ENCODE data around the gene FGFR4.

Gene FGFR4

DNA sequence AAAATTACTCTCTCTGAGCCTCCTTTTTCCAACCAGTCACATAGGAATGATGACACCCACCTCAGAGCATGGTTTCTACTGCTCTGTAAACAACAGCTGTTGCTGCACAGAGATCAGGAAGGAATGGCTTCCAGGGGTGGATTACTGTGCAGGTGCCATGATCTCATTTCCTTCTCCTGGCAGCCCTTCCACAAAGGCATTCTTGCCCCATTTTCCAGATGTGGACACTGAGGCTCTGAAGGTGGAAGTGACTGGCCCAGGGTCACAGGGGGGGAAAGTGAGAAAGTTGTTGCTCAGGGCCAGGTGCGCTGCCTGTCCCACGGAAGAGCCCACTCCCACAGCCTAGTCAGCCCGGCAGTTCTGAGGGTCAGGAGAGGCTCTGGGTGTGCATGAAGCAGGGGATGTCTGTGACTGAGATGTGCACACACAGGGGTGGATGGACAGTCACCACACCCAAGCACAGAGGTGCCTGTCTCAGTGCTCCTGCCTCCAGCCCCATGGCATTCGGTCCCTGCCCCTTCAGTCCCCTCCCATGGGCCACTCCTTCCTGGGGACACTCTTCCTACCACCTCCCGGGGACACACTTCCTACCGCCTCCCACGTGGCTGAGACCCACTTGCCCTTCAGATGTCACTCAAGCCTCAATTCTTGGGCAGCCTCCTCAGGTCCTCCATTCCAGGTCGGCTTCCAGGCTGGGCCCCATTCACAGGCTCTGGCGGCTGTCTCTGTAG, 17.0 kb downstream of the FGFR4 start:
- no peak for DNase-seq

DNA sequence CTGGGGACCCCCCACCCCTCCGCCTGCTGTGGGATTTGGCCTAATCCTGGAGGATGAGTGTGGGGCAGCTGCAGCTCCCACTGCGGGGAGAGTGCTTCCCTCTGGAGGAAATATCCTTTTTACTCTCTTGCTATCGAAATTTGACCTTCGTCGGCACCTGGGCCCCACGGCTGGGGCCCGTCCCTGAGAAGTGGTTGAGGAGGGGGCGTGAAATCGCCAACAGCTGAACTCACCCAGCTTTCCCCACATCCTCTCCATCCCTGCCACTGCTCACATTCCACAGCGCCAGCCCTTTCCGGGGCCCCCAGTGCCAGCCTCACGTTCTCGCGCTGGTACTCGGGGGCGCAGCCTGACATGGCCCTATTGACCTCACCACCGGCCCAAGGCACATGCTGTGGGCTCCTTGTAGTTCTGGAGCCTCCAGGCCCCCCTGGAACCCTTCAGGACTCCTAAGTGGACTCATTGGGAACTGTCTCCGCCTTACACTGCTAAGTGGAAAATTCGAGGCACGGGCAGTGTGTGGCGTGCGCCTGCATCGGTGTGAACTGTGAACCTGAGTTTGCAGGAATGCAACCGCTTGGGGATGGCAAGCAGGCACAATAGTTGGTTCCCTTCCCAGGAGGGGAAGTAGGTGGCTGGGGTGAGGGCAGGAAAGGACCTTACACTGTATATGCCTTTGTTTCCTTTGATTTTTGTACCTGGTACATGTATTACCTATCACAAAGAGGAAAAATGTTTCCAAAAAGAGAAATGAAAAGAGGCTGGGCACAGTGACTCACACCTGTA, 19.2 kb downstream of the FGFR4 start:
- no peak for DNase-seq

DNA sequence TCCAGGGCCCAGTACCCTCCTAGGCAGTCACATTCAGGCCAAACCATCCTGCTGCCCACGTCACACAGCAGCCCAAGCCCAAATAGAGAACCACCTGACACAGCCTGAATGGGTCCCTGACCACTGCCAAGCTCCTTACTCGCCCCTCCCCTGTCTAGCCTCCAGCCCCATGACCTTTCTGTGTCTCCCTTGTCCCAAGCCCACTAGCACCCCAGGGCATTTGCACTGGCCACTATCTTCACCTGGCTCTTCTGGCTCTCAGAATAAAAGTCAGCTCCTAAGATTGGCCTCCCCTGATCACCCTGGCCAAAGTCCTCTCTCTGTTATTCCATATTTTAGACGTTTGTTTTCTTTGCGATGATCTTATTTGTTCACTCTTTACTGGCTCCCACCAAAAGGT, 20.4 kb downstream of the FGFR4 start:
- no peak for DNase-seq

DNA sequence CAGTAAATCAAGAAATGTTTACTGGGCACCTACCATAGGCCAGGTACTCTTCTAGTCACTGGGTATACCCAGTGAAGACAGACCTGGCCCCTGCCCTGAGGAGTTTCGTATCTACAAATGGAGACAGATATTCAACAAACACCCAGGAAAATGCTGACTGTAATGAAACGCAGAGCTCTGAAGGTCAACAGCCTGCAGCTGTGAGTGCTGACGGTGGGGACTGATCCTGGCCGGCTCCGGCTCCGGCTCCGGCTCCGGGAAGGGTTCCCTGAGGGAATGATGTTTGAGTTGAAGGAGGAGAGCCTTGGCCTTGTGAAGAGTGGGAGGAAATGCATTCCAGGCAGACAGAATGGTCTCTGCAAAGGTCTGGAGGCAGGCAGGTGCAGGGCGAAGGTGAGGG, 23.1 kb downstream of the FGFR4 start:
- no peak for DNase-seq

DNA sequence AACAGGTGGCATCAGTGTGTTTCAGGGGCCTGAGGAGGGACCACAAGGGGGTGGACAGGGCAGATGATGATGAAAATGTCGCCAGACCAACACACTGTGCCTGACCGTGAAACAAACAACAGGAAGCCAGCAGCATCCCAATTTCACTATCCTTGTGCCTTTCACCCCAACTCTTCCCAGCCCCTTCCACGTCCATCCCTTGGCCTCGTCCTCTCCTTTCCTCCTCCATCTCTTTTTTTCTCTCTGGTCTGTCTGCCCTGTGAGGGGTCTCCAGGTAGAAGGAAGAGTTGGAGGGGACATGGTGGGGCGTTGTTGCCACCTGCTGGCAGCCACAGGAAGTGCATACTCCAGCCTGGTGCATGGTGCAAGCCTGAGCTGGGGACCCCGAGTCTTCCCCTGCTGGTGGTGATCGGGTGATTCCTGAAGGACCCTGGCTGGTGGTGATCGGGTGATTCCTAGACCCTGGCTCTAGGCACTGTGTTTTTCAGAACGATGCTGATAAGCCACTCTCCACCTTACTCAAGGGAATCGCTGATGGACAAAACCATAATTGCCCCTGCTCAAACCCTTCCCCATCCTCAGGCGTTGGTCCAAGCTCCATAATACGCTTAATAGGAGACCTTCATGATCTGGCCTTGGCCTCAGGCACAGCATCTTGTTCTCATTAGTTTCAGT, 25.1 kb downstream of the FGFR4 start:
- DNase-seq, result no peak

DNA sequence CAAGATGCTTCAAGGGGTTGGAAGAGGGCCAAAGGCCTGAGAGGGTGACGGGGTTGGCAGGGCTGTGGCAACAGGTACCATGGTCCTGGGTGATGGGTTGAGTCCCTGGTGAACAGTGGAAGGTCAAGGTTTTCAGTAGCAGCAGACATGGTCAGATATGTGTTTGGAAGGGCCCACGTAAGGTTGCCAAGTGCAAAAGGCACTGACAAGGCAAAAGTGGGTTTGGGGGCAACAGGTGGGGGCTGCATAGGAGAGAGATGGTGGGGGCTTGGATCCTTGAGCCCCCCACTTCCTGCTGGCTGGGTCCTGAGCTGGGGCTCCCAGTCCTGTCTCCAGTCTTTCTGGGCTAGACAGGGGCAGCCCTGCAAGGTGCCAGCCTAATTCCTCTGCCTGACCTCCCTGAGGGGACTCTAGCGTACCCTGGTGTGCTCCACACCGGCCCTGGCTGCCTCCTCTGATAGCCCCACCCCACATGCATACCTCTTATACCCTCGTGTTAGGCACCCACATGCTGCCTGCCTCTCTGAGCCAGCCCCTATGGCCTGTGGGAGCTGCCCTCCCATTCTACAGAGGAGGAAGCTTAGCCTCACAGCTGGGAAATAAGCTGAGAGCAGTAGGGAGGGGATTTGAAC, 26.0 kb downstream of the FGFR4 start:
- no peak for DNase-seq

DNA sequence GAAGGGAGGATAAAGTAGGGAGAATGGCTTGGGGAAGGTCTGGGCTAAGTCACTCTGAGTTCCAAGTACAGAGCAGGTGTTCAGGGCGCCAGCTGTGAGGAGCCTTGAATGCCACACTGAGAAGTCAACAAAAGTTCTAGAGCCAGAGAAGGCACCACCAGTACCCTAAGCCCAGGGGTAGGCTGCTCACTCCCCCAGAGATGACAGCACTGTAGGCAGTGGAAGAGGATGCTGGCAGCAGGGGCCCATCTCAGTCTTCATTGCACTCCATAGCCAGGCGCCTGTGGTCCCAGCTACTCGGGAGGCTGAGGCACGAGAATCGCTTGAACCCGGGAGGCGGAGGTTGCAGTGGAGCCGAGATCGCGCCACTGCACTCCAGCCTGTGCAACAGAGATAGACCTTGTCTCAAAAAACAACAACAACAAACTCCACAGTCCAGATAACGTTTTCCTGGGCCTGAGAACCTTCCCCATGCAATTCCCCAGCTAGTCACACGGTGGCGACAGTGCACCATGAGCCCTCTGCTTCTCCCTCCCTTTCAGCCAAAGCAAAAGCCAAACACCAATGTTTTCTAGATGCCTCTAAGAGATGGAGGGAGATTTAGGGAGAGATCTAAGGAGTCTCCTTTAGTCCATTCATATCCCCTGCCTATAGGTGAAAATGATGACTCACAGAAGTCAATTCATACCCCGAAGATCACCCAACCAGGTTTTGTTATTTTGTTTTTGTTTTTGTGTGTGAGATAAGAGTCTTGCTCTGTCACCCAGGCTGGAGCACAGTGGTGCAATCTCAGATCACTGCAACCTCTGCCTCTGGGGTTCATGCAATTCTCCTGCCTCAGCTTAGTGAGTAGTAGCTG, 27.1 kb downstream of the FGFR4 start:
- DNase-seq, result no peak

DNA sequence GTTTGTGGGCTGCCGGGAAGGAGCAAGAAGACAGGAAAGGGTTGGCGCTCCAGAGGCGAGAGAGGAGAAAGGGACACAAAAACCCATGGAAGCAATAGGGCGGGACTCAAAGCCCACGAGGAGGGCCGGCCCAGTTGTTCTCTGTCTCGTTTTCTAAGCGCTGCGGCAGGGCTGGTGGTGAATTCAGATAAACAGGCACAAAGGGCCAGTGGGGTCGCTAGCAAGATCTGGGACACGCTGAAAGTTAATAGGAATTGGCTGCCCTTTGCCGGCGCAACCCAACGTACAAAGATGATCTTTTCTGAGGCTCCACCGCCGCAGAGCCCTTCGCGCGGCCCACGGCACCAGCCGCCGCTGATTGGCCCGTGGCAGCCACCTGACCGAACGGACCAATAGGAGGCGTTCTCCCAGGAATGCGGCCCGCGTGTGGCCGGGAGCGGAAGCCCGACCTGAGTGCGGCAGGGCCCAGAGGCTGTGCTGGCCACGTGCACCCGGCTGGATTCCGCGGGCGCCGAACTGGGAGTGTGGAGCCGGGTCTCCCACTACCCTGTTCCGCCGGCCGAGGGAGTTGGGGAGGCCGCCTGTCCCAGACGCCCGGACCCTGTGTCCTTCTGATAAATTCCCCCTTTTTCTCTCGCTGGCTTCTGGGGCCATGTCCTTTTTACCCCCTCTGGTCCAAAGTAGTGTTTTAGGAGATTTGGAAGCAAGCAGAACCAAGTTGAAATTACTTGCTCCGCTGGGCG, 30.1 kb downstream of the FGFR4 start:
- DNase-seq, result no peak

DNA sequence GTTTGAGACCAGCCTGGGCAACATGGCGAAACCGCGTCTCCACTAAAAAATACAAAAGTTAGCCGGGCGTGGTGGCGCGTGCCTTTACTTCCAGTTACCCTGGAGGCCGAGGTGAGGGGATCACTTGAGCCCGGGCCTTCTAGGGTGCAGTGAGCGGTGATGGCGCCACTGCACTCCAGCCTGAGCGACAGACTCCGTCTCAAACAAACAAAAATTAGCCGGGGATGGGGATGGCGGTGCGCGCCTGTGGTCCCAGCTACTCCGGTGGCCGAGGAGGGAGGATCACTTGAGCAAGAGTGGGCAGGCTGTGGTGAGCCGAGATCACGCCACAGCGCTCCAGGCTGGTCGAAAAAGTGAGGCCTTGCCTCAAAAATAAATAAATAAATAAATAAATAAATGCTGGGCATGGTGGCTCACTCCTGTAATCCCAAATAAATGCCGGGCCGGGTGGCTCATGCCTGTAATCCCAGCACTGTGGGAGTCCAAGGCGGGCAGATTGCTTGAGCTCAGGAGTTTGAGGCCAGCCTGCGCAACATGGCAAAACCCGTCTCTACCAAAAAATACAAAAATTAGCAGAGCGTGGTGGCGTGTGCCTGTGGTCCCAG, 30.8 kb downstream of the FGFR4 start:
- DNase-seq, result no peak

DNA sequence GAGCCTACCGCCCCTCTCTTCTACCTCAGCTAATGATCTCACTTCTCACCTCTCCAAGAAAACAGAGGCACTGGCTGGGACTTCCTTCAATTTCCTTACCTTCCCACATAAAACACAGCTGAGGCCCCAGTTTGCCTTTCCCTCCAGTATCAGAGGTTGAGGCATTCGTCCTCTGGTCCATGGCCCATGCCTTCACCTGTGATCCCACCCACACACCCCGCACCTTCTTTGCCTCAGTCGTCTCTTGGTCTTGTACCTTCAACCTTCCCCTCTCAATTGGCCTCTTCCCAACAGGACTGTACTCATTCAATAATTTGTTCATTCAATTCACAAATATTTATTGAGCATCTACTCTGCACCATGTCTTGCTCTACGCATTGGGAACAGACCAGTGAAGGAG, 35.9 kb downstream of the FGFR4 start:
- no peak for DNase-seq

DNA sequence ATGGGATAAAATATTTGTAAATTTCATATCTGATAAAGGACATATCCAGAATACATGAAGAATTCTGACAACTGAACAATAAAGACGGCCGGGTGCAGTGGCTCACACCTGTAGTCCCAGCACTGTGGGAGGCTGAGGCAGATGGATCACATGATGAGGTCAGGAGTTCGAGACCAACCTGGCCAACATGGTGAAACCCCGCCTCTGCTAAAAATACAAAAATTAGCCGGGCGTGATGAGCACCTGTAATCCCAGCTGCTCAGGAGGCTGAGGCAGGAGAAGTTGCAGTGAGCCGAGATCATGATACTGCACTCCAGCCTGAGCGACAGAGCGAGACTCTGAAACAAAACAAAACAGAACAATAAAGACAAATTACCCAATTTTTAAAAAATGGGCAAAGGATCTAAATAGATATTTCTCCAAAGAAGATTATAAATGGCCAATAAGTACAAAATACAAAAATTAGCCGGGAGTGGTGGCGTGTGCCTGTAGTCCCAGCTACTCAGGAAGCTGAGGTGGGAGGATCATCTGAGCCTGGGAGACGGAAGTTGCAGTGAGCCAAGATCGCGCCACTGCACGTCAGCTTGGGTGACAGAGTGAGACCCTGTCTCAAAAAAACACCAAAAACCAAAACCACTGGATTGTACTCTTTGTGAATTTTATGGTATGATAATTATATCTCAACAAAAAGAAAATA, 37.2 kb downstream of the FGFR4 start:
- no peak for DNase-seq

DNA sequence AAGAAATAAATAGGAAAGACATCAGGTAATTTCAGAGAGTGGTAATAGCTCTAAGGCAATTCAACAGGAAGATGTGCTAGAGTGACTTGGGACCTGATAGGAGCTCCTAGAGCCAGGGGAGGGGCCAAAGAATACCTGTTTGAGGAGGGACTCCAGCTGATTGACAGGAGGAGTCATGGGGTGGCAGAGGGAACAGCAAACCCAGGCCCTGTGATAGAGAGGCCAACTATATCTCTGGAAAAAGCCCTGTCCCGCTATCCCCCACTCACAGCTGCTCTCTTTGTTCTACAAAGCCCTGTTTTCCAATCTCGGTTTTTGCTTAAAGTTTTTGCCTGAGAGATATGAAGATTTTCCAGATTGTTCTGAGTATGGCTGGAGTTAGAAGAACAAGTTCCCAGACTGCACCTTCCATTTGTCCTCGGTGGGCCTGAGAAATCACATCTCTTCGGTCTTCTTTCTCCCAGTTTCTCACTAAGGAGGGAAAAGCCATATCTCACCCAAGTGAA, 37.8 kb downstream of the FGFR4 start:
- DNase-seq, result no peak

DNA sequence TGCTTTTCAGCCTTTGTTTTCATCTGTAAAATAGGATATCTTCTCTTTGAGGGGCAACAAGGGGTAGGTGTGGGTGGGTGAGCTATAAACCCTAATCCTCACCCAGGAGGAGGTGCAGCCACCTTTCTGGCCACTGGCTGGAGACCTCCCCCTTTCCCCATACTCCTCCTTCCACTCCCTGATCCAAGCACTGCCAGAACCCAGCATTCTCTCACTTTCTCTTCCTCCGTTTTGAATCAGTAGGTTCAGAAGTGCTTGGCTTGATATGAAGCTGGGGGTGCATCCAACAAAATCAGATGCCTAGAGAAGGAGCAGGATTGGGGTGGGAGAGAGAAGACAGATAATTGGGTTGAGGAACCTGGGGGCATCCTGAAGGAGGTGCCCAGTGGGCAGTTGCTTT, 40.1 kb downstream of the FGFR4 start:
- DNase-seq, result no peak

DNA sequence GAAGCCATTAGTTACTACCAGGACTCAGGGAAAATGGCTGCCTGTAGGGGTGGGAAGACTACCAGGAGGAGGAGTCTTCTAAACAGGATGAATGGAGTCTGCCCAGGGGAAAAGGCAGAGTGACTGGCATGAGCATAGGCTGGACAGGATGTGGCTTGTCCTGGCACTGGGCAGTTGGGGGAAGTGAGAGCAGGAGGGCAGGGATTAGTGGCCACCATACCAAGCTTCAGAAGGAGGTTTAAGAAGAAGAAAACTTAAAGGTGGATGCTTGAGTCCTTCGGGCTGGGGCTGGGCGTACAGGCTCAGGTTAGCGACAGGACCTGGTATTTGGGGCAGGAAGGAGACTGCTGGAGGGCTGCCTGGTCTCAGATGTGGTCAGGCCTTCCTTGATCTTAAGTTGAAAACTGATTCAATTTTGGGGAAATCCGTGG, 41.9 kb downstream of the FGFR4 start:
- no peak for DNase-seq

DNA sequence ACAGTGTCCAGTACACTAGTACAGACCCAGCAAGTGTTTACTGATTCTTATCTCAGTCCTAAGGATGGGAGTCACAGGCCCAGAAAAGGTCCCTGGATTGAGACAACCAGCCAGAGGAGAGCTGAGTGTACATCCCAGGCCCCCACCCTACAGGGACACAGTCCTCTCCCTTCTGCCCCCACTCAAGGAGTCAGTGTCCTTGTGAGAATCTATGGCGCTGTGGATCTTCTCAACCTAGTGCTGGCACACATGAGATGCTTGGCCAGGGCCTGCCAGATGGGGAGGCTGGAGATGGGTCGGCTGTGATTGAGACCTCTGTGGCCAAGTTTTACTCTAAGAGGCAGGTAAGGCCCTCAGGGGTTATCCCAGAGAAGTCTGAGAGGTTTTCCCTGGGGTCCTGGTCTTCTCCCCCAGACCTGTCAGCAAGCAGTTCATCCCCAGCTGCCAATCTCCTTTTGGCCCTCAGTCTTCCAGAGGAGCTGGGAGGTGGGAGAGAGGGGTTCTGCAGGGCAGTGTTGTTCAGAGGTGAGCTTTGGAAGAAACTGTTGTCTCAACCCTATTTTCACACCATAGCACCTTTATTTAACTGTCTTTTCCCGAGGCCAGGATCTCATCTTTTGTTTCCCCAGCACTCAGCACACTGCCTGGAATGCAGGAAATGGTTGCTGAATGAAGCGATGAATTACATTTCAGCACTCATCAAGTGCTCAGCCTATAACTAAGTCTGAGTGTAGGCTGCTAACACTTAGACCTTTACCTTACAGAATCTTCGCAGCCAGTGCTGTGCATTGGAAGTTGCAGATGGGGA, 43.7 kb downstream of the FGFR4 start:
- DNase-seq, result no peak

DNA sequence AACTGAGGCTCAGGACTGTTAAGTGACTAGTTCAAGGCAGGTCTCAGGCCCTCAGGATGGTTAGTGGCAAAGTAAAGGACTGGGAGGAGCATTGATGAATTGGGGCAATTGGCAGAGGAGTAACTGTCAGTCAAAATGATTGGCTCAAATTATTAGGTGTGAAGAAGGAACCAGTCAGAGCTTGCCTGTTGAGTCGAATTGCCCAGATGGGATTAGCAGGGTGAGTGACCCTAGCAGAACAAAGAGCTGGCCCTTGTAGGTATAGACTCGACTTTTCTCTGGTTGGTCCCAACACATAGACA, 44.3 kb downstream of the FGFR4 start:
- DNase-seq, result no peak

DNA sequence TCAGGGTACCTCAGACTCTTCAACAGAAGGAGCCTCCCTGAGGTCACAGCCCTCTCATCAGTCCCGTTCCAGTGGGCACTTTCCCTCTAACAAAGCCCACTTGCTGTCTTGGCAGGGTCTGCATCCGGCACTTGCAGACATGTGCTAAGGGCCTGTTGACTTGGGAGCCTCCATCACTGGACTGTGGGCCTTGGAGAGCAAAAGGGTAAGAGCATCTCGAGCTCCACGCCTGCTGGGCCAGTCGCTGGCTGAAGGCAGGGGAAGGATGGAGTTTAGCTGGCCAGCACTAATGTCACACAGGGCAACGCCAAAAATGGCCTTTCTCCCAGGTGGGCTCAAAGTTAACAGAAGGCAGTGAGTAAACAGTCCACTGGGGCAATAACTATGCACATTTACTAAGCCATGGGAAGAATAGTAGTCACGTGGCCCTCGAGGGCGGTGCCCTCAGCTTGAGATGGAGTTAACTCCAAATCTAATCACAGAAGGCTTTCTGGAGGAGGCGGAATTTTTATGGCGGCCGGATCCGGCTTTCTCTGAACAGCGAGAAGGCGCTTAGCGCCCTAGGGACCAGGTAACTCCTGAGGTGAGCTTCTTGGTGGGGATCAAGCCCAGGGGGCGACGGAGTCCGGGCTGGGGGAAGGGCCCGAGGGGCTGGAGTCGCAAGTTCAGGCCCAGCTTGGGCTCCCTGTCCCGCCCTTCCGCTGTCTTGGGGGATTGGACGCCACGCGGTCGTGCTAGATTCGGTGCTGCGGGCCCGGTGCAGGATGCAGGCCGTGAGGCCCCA, 44.8 kb downstream of the FGFR4 start:
- no peak for DNase-seq

DNA sequence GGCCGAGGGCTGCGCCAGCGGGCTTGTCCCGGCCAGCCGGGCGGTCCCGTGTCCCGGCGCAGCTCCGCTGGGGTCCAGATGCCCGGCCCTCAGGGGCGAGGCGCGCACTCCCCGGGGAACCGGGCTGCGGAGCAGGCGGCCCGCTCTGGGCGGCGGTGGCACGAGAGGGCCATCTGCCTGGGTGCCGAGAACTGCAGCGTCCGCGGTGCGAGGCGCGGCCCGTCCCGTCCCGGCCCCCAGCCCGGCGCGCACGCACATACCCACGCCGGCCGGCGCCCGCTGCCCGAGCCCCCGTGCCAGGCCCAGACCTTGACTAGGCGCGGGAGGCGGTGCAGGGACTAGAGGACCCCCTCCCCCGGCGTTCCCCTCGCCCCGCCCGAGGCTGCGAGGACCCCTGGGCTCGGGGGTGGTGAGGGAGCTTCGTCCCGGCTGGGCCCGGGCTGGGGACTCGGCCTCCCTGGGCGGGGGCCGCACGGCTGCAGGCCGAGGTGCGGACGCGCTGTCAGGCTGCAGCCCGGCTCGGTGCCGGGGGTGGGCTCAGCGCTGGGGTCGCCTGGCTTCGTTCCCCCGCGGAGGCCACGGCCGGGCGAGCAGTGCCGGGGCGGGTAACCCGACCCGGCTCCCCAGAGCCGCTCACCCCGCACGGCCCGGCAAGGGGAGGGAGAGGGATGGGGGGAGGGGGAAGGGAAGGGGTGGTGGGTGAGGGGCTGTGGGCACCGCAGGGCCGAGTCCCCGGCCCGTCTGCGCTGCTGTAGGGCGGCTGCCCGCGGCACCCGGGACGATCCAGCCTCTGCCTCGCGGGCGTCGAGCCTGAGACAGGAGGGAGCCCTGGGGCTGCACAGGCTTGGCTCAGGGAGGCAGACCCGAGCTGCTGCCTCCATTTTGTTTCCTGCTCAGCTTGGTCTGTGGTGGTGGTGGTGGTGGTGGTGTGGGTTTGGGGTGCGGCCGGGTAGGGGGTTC, 45.7 kb downstream of the FGFR4 start:
- DNase-seq, result no peak
